Sigmoid colon (tissue), 4 donors: ENCODE data around the gene KCNJ6.

ENCODE experiments used
- EP300 ChIP-seq, 4 donors: sonication (generic); formaldehyde crosslinking; IDR thresholded peaks; one replicate each; pipeline ENCODE4 v1.6.1; 2017; ENCODE audit warnings: antibody characterized with exemption in 4 of 4
- TF ChIP-seq, protein P1 (sequence below), 4 experiments: fragments of 450-650 bp in 3 of 4; fragments of 200-600 bp in 1 of 4; IDR thresholded peaks; one replicate each; pipeline ENCODE4 v1.5.1; 2016 to 2019; ENCODE audit warnings: antibody characterized with exemption in 4 of 4, mild to moderate bottlenecking in 3 of 4, moderate library complexity in 2 of 4

DNA sequence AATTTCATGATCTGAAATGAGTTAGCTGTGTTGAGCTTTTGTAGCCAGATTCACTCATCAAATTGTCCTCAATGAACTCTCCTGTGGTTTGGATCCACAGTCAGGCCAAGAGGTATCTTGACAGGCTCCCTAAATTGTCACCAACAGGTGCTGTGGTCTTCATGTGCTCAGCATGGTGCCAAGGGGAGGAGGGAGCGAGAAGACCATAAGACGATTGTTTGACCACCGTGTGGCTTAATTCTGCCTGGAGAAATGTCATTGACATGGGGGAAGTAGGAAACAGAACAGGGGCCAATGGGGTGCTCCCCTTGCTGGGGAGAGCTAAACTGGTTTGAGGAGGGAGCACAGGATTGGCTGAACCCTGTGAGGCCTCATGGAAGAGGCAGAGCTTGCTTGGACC is 219.3 kb downstream of the KCNJ6 start:
- TF ChIP-seq, protein P1, sequence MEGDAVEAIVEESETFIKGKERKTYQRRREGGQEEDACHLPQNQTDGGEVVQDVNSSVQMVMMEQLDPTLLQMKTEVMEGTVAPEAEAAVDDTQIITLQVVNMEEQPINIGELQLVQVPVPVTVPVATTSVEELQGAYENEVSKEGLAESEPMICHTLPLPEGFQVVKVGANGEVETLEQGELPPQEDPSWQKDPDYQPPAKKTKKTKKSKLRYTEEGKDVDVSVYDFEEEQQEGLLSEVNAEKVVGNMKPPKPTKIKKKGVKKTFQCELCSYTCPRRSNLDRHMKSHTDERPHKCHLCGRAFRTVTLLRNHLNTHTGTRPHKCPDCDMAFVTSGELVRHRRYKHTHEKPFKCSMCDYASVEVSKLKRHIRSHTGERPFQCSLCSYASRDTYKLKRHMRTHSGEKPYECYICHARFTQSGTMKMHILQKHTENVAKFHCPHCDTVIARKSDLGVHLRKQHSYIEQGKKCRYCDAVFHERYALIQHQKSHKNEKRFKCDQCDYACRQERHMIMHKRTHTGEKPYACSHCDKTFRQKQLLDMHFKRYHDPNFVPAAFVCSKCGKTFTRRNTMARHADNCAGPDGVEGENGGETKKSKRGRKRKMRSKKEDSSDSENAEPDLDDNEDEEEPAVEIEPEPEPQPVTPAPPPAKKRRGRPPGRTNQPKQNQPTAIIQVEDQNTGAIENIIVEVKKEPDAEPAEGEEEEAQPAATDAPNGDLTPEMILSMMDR (IDR thresholded peaks at IDR 0.05): no peak
- TF ChIP-seq EP300 (IDR thresholded peaks at IDR 0.05): no peak
